Measurements from ENCODE around the gene CEP19.
"Not testable (repeated sequence)": the region's sequence is repeated elsewhere in the genome, so short reads cannot be mapped to it uniquely, and the experiment has no call there.

CEP19 gene

DNA sequence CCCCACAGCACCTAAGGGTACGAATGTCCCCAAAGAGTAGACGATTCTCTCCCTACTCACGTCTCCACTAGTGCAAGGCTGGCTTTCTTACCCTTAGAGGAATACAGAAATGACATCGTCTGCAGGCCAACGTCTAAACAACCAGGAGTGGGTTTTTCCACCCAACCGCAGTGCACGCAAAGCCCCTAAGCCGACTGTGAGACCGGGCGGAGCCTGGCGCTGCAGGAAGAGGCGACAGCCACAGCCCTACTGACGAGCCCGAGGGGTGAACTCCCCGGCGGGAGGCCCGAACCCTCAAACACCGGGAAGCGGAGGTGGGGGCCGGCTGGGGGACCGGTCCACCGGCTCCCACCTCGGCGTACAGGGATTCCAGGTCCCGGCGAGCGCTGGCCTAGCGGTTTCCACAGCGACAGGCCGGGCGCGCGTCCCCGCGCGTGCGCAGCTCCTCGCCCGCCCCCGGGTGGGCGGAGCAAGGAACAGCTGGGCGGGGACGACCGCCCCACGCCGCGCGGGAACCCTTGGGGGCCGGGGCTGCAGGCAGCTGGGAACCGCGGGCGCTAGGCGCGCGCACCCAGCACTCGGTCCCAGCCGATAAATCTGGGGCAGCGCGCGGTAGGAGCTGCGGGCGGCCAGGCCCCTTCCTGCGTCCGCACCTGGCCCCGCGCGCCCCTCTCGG is at the start of gene CEP19, which contains the start of gene PIGX:
Gene CEP19, minus strand, starts transcription at position 413 of the 676 bp plus-strand sequence. CDS start 3,593 bp downstream, outside the sequence.
Gene PIGX, plus strand, starts transcription at position 540 of the 676 bp plus-strand sequence.
- DNase-seq (ENCODE audit: low read depth) = peak; percentile 77

DNA sequence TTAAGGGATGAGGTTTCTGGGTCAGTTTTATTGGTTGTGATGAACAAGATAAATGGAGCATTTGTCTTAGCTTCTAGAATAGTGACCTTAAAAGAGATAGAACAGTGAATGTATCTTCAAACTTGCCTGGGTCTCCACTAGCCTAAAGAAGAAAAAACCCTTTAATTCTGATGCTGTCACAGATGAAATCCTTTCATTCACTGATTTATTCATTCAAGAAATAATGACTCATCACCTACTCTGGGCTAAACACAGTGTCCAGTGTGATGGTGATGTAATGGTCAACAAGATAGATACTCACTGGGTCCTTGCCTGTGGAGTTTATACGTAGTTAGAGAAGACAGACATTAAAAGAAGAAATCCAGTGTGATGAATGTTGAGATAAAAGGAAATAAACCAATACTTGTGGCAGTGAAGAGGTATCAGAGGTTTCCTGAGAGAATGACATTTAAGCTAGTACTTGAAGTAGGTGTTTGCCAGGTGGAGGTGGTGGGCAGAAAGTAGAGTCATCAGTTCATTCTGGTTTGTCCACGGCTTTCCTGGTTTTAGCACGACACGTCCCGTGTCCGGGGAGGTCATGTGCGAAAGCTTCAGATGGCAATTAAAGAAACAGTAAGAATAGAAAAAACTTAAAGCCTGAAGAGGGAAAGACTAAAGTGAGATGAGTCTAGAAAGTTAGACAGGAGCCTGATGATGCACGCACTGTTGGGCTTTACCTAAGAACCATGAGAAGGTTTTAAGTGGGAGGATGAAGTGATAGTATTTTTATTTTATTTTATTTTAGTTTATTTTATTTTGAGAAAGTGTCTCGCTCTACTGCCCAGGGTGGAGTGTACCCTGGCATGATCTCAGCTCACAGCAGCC is 46.1 kb upstream of the CEP19 start:
- peak; percentile 32 for DNase-seq (ENCODE audit: low read depth)

DNA sequence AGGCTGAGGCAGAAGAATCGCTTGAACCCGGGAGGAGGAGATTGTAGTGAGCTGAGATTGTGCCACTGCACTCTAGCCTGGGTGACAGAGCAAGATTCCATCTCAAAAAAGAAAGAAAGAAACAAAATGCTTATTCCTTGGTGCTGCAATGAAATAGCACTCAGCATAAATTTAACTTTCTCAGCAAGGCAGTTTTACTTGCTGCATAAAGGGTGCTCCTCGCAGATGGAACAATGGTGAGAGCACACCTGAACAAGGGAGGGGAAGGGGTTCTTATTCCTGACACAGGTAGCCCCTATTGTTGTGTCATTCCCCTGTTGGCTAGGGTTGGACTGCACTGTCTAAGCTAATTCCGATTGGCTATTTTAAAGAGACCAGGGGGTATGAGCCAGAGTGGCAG is 44.7 kb upstream of the CEP19 start:
- DNase-seq (ENCODE audit: low read depth) = no peak

- DNase-seq (ENCODE audit: low read depth) = no peak
Observed at GRCh38 chr3:196754091-196754981, 42.3 kb upstream of the CEP19 start.

DNA sequence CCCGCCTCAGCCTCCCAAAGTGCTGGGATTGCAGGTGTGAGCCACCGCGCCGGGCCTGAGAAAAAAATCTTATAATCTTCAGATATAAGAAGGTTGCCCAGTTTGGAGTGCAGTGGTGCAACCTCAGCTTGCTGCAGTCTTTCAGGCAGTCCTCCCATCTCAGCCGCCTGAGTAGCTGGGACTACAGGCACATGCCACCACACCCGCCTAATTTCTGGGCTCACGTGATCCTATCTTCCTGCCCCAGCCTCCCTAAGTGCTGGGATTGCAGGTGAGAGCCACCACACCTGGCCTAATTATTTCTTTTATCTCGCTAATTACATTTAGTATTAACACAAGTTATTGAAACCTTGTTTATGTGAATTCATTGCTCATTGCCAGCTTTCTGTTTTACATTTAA is 41.2 kb upstream of the CEP19 start:
- no peak for DNase-seq (ENCODE audit: low read depth)

- DNase-seq (ENCODE audit: low read depth) = no peak
Observed at GRCh38 chr3:196749125-196749524, 37.1 kb upstream of the CEP19 start.

DNA sequence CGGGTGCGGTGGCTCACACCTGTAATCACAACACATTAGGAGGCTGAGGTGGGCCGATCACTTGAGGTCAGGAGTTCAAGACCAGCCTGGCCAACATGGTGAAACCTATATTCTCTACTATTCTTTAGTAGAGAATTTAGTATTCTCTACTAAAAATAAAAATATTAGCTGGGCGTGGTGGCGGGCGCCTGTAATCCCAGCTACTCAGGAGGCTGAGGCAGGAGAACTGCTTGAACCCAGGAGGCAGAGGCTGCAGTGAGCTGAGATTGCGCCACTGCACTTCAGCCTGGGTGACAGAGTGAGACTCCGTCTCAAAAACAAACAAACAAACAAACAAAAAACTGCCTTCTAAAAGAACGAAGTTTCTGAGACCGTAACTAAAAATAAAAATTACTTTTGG is 31.5 kb upstream of the CEP19 start:
- DNase-seq (ENCODE audit: low read depth) = not testable (repeated sequence)

DNA sequence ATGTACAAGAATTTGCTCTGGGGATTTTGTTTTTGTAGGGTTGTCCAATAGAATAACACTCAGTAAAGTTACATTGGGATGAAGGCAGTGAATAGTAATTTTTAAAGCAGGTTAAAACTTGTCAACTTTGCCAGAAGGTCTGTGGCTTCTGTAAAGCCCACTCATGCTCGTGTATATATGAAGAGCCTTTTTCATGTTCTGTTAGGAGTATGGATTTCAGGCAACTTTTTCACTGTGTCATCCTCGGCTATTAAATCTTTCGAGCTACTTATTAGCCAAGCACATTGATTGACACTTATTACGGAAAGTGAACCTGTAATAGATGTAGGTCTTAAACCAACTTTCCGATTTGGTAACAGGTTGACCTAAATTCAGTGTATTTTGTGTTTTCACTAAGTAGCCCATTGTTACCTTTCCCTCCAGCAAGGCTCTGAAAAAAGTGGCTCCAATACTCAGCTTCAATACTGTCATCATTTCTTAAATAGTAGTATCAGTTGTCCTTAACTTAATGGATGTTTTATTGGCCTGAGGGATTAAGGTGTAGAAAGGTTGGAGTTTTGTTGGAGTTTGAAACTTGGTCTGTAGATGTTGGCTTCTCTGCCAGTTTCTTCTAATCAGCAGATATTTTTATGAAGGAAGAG is 29.3 kb upstream of the CEP19 start:
- no peak for DNase-seq (ENCODE audit: low read depth)

GRCh38 chr3:196740481-196741248 is 28.6 kb upstream of the CEP19 start:
- DNase-seq (ENCODE audit: low read depth) = peak; percentile 19

- DNase-seq (ENCODE audit: low read depth) = peak; percentile 71
Observed at GRCh38 chr3:196739671-196740480, 27.8 kb upstream of the CEP19 start, which contains the start of gene PAK2. Gene PAK2 (plus strand): TSS chr3:196739857. CDS start chr3:196782647, 42,790 bp downstream.

- DNase-seq (ENCODE audit: low read depth) = no peak
Observed at GRCh38 chr3:196737655-196738054, 25.6 kb upstream of the CEP19 start.

DNA sequence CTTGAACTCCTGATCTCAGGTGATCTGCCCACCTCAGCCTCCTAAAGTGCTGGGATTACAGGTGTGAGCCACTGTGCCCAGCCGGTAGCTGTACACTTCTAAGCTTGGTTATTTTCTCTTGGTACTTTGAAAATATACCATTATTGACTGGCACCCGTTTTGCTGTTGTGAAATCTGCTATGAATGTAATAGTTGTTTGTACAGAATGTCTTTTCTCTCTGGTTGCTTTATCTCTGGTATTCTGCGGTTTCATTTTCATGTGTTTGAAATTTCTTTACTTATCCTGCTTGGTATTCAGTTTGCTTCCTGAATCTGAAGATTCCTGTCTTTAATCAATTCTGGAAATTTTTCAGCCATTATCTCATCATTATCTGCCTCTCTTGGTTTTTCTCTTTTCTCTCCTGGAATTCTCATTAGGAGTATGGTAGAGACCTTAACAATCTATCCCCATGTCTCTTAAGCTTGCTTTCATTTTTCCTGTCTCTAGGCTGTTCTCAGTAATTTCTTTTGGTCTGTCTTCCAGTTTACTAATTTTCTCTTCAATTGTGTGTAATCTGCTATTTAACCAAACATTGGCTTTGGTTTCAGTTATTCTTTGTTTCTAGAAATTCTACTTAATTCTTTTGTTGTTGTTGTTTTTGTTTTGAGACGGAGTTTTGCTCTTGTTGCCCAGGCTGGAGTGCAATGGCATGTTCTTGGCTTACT is 24.8 kb upstream of the CEP19 start:
- DNase-seq (ENCODE audit: low read depth) = no peak

DNA sequence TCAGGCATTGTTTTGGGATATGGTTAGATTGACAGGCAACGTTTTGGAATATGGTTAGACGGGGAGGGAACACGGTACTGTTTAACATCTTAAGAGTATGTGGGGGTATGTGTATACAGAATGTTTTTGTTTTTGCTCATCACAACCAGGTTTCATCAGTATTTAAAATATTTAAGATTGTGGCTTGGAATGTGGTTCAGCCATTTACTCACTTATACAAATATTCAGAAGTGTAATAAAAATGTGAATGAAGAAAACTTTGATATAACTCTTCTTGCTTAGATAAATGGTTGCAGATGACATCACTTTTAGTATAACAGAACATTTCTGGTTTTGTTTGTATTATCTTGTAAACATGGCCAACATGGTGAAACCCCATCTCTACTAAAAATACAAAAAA is 23.7 kb upstream of the CEP19 start:
- DNase-seq (ENCODE audit: low read depth) = no peak

DNA sequence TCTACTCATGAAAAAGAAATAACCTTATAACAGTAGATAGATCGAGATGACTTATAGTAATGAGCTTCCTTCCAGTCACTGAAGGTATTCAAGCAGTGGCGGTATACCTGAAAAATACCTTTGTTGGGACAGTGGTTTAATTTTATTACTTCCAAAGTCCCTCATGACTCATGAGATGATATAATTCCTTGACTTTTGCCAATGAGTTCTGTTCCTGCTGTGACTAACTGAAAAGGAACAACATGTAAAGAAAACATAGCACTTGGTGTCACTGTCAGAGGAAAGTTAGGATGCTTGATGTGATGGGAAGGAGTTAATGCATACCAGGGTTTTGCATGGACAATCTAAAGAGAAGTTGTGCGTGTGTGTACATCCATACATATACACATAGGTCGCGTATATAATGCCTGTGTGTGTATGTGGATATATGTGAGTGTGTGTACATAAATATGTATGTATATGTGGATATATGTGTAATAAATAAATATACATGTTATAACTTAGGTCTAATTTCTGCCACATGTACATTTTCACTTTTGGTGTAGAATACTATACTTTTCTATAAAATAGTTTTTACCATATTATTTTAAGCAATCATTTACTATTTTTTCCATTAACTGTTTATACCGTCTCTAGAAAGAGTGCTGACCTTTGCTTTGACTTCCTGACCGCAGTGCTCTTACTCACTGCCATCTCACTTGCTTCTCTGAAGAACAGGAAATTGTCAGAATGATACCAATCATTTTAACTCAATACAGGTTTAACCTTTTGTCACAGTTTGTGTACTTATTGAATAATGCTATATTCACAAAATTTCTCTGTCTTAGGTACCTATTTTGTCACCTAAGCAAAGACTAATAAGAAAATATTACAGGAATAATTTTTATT is 15.0 kb upstream of the CEP19 start:
- DNase-seq (ENCODE audit: low read depth) = no peak

GRCh38 chr3:196721097-196721496 is 9.0 kb upstream of the CEP19 start:
- DNase-seq (ENCODE audit: low read depth) = no peak

DNA sequence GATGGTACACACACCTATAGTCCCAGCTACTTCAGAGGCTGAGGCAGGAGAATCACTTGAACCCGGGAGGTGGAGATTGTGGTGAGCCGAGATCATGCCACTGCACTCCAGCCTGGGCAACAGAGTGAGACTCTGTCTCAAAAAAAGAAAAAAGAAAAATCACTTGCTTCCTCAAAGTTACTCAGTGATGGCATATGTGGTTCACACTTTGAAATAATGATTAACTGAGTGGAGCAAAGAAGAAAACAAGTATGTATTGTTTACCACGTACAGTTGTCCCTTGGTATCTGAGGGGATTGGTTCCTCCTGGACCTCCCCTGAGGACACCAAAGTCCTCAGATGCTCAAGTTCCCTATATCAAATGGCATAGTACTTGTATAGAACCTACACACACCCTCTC is 5.1 kb upstream of the CEP19 start:
- DNase-seq (ENCODE audit: low read depth) = not testable (repeated sequence)

DNA sequence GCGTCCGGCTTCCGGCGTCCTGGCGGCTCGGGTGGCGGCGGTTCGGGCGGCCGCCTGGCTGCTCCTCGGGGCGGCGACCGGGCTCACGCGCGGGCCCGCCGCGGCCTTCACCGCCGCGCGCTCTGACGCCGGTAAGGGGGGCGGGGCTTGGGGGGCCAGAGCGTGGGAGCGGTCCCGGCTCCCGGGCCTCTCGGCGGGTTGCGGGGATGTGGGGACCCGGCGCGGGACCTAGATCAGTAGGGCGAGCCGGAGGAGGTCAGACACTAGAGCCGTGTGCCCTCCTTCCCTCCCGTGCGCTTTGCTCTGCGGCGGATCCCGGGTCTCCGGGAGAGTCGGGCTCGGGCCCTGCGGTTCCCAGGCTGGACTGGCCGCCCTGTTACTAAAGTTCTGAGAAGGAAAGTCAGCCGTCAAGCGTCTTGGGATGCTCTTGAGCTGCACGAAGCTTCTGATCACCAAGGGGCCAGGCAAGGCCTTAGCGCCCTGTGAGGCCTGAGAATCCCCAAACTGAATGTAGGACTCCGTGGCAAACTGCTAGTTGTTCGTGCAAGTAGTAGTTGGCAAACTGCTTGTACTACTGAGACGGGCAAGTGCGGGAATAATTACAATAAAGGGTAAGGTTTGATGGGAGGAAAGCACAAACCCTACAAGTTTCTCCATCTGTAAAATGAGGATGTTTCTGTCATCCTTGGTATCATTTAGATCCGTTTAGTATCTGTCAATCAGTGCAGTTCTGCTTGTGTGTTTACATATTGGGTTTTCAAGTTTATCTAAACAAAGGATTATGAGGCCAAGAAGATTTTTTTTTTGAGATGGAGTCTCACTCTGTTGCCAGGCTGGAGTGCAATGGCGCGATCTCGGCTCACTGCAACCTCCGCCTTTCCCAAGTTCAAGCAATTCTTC is 714 bp upstream of the CEP19 start:
- DNase-seq (ENCODE audit: low read depth) = peak; percentile 46

Data from GM04504 (cell line).